KOPT-K1 (cell line): ENCODE data around the gene CALHM2.

ENCODE experiments used
- H3K27ac ChIP-seq: fragments of 200-600 bp; sonication (generic); 2 replicates; pipeline ENCODE4 v1.5.1; 2016; ENCODE audit warnings: antibody characterized with exemption, mild to moderate bottlenecking, low read depth, low read length; ENCODE audit not compliant: poor library complexity, severe bottlenecking
- H3K36me3 ChIP-seq: fragments of 200-600 bp; sonication (generic); 2 replicates; pipeline ENCODE4 v1.5.1; 2017; ENCODE audit warnings: antibody characterized with exemption, mild to moderate bottlenecking, low read length, moderate library complexity; ENCODE audit not compliant: insufficient read depth
- H3K9me3 ChIP-seq: fragments of 200-600 bp; sonication (generic); 2 replicates; pipeline ENCODE4 v1.5.1; 2017; ENCODE audit warnings: antibody characterized with exemption, low read length, mild to moderate bottlenecking; ENCODE audit not compliant: insufficient read depth, poor library complexity, severe bottlenecking

The CALHM2 gene

DNA sequence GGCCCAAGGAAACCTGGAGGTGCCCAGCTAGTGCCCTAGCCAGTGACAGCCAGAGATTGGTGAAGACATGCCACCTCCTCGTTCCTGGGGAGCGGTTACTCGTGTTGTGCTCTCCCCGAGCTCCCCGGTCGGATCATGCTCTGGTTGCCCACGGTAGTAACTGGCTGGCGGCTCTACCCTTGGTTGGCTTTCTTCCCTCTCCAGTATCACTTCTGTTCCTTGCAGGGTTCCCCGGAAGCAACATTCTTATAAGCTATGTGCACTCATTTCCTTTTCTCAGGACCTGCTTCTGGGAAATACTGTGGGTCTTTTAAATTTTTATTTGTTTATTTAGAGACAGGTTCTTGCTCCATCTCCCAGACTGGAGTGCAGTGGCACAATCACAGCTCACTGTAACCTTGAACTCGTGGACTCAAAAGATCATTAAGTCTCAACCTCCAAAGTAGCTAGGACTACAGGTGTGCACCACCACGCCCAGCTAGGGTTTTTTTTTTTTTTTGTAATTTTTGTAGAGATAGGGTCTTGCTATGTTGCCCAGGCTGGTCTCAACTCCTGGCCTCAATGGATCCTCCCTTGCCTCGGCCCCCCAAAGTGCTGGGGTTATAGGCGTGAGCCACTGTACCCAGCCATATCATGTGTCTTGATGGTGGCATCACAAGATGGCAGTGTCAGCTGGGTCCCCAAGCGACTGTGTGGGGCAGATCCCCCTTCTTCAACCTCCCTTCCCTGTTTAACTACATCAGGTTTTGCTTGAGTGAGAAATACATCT is 13.4 kb upstream of the CALHM2 start:
- Histone ChIP-seq H3K36me3 (no peaks in the 10 kb centered on the region), H3K27ac (no peak overlapping the region), H3K9me3 (no peaks in the 10 kb centered on the region)

DNA sequence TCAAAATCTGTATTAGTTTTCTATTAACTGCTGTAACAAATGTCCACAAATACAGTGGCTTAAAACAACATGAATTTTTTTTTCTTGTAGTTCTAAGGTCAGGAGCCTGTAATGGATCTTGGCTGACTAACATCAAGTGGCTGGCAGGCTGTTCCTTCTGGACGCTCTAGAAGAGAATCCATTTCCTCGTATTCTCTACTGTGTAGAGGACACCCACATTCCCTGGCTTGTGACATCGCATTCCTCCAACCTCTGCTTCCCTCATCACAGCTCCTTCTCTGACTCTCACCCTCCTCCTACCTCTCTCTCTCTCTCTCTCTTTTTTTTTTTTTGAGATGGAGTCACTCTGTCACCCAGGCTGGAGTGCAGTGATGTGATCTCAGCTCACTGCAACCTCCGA is 11.3 kb upstream of the CALHM2 start:
- Histone ChIP-seq H3K36me3 (no peaks in the 10 kb centered on the region), H3K27ac (no peak overlapping the region), H3K9me3 (no peaks in the 10 kb centered on the region)

DNA sequence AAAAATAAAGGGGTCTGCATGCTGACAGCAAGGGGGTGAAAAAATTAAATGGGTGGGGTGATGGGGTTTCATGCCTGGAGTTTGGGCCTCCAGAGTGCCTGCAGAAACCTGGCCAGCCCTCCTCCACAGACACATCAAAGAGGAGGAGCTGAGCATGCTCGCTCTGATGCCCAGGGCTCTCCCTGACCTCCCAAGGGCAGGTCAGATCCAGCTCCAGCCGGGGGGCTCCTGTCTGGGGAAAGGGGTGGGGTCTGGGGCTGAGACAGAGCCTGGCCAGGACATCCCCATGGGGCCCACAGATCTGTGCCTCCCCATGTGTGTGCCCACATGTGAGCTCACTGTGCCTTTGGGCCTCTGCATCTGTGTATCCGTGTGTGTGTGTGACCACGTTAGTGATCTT is 7.4 kb upstream of the CALHM2 start:
- H3K27ac ChIP-seq: peak overlapping the region; percentile 41

DNA sequence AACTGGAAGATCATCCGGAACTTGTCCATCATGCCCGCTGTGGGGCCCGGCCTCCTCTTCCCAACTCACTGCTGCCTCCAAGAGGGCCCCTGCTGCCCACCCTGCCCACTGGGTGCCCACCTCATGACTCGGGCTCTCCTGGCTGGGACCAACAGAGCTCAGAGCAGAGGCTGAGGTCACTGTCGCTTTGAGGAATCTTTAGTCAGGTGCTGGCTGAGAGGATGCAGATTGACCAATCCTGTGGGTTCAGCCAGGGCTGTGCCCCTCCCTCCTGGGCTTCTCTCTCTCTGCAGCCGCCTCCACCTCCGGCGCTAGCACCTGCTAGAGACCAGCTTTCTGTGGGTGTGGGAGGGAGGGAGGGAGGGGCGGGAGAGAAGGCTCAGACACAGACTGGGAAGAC is 6.5 kb upstream of the CALHM2 start, which contains the start of gene CALHM1:
Gene CALHM1 (minus strand): TSS at position 181 of the 400 bp plus-strand sequence. CDS start 149 bp downstream, at position 32.
- no peaks in the 10 kb centered on the region for H3K36me3 ChIP-seq
- H3K27ac ChIP-seq: peak within 1 kb of the TSS; percentile 41
- no peaks in the 10 kb centered on the region for H3K9me3 ChIP-seq

More for the DNA sequence above, 7.4 kb upstream of the CALHM2 start:
- H3K36me3 ChIP-seq: no peaks in the 10 kb centered on the region
- H3K9me3 ChIP-seq: no peaks in the 10 kb centered on the region

DNA sequence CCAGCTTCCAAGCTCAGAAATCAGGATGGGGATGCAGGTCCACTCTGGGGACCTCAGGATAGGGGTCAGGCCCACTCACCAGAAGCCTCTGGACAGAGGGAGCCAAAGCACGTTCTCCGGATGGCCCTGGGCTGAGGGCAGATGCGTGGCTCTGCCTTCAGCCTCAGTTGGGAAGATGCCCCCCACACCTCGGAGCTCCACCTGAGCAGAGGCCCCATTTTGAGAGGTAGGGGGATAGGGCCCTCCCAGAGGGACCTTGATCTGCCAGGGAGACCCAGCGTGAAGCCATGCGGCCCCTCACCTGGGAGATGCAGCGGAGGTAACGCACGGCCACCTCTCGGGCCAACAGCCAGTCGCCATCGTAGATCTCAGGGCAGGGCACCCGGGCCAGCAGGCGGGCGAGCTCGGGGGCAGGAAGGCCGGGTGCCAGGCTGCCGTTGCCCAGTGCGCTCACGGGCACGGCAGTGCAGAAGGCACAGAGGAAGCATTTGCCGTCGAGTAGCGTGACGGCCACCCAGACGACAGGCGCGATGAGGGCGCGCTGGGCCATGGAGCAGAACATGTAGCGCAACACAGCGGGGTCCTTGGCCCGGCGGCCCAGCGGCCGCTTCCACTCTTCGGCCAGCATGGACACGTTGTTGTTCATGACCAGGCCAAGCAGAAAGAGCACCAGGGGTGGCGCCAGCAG is 5.9 kb upstream of the CALHM2 start:
- Histone ChIP-seq H3K36me3 (no peaks in the 10 kb centered on the region), H3K9me3 (no peaks in the 10 kb centered on the region), H3K27ac (peak overlapping the region; percentile 37)

DNA sequence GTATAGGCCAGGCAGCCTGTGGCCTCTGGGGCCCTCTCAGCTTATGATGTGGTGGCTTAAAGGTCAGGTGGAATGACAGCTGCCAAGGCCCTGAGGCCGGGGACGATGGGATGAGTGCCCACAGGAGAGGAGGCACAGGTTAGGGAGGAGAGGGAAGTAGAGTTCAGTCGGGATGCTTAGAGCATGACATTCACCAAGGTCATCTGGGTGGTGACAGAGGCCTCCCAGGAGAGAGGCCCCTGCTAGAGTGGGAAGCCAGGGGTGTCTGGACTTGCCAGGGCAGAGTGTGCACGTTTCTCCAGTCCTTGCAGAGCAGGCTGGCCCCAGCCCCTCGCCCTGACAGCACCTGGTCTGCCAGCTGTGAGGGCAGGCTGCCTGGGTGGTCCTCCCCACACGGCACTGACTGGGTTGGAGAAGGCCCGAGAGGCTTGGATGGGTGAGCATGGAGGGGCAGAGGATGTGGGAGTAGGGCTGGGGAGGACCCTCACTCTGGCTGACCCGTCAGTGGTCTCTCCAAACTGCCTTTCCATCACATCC is 5.1 kb upstream of the CALHM2 start:
- peak overlapping the region; percentile 1 for H3K27ac ChIP-seq
- no peaks in the 10 kb centered on the region for H3K36me3 ChIP-seq
- no peaks in the 10 kb centered on the region for H3K9me3 ChIP-seq

DNA sequence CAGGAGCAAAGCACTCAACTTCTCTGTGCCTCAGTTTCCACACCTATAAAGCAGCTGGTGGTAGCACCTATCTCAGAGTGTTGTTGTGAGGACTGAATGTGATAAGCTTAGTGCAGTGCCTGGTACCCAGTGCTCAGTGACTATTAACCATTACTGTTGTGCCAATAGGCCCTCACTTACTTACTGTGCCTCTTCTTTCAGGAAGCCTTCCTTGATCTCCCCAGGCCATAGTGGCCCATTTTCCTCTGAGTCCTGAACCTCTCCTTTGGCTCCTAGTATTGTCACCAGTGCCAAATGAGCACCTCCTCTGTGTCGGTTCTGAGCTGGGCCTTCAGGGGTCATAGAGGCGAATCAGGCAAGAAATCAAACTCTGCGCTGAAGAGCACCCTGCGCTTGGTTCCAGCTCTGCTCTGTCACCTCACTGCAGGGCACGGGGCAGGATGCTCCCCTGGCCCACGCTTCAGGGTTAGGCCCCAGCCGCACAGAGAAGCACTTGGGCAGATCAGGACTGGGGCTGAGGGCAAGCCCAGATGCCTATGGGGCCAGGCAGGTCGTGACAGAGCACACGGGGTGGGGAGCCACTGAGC is 4.0 kb upstream of the CALHM2 start:
- H3K27ac ChIP-seq: no peak overlapping the region
- no peaks in the 10 kb centered on the region for H3K9me3 ChIP-seq
- H3K36me3 ChIP-seq: no peaks in the 10 kb centered on the region

DNA sequence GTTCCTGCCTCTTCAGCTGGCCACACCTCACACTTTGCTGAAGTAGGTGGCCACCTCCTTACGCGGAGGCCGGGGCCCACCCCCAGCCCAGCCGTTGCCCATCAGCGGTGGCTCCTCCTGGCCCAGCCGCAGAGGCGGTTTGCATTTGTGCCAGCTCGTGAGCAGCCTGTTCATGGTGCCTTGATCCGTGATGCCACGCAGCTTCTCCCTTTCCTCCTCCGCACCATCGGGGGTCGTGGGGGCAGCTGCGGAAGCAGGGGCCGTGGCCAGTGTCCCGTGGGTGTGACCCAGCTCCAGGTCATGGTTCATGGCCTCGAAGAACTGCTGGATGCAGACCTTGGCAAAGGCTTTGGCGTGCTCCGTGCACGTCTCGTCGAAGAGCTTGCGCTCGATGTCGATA is 3.1 kb upstream of the CALHM2 start:
- H3K36me3 ChIP-seq: peaks cover 2% of the 10 kb centered on the region; the same call in 1 of the 2 replicates
- H3K9me3 ChIP-seq: no peaks in the 10 kb centered on the region
- H3K27ac ChIP-seq: no peak overlapping the region

DNA sequence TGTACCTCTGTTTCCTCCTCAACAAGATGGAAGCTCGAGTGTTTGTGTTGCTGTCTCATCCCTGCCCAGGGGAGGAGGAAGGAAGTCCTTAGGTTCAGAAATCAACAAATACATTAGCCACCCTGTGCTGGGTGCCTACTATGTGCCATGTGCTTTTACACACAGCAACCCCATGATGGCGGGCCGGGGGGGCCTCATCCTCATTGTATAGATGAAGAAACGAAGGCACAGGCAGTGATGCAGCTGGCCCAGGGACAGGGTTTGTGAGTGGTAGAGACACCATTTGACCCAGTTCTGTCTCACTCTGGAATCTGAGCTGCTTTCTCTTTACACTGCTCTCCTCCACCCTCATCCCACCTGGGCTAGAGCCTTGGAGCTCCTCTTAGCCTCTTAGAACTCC is 1.9 kb upstream of the CALHM2 start:
- no peak overlapping the region for H3K27ac ChIP-seq
- H3K9me3 ChIP-seq: no peaks in the 10 kb centered on the region
- peaks cover 14% of the 10 kb centered on the region for H3K36me3 ChIP-seq

DNA sequence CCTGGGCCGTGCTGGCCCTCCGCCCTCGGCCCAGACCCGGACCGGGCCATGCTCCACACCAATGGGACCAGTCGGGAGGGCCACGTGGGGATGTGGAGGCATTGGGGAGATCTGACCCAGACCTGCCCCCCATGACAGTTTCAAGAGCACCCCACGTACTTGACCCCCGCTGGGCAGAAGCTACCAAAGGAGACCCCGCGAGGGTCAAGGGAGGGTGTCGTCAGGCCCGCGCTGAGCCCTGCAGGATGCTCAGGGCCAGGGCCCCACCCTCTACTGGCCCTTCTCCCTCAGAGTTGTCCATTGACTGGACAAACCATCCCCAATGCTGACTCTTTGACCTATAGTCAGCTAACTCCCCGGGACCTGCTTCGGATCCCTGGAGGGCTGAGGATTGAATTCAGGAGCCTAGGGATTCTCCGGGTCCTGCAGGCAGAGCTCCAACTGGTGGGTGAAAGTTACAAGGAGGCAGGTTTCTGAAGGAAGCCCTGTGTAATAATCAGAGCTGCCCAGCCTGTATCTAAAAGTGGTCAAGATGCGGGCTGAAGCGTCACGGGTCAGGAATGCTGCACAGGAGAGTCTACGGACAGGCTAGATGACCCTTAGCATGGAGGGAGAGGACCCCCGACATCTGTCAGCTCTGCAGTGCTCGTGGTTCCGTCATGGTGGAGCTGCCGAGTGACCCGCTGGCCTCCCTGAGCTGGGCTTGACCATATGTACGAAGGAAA is 498 bp upstream of the CALHM2 start:
- H3K27ac ChIP-seq: peak overlapping the region; percentile 73
- H3K36me3 ChIP-seq: peaks cover 27% of the 10 kb centered on the region
- no peaks in the 10 kb centered on the region for H3K9me3 ChIP-seq

DNA sequence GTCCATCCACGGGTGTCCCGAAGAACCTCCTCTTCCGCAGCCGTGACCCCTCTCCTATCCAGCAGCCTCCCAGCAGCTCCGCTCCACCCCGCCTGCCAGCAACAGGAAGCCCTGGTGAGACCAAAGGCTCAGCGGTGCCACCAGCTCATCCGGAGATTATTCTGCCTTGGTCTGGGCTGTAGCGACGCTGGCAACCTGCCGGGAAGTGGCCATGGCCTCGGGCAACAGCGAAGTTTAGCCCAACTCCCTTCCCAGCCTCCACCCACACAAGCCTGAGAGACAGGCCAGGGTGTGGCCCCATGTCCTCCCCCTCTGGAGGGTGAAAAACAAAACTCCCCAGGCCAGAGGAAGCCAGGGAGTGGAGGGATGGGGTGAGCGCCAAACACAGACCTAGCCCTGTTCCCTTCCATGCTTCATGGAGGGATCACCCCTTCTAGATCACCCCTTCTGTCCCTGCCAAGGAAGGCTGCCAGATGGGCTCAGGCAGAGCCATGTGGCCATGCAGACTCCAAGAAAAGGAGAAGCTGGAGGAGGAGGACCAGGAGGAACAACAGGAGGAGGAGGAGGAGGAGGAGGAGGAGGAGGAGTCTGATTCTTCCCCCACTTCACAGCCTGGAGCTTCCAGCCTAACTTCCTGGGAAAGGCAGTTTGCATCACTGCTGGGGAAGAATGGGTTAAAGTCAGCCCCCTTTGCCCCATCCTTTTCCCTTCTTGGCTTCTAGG is 918 bp downstream of the CALHM2 start:
- Histone ChIP-seq H3K27ac (peak overlapping the region; percentile 73), H3K36me3 (peaks cover 41% of the 10 kb centered on the region), H3K9me3 (no peaks in the 10 kb centered on the region)

DNA sequence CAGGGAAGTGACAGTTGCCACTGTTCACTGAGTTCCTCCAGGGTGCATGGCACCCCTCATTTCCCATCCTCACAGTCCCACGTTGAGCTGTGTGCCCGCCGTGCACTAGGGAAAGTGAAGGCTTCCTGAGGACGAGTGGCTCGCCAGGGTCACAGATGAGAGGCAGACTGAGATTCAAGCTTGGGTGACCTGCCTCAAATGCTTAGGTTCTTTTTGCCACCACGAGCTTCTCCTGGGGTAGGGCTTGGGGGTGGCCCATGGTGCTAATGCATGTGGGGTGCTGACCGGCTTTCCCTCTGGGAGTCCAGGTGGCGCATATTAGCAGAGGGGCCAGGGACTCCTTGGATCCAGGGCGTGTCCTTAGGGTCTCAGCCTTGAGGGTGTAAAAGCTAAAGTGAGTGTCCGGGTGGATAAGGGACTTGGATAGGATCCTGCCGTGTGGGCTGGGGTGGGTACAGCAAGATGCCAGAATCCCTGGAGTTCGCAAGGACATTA is 1.9 kb downstream of the CALHM2 start:
- H3K36me3 ChIP-seq: peaks cover 51% of the 10 kb centered on the region
- H3K27ac ChIP-seq: peak overlapping the region; percentile 73
- no peaks in the 10 kb centered on the region for H3K9me3 ChIP-seq

DNA sequence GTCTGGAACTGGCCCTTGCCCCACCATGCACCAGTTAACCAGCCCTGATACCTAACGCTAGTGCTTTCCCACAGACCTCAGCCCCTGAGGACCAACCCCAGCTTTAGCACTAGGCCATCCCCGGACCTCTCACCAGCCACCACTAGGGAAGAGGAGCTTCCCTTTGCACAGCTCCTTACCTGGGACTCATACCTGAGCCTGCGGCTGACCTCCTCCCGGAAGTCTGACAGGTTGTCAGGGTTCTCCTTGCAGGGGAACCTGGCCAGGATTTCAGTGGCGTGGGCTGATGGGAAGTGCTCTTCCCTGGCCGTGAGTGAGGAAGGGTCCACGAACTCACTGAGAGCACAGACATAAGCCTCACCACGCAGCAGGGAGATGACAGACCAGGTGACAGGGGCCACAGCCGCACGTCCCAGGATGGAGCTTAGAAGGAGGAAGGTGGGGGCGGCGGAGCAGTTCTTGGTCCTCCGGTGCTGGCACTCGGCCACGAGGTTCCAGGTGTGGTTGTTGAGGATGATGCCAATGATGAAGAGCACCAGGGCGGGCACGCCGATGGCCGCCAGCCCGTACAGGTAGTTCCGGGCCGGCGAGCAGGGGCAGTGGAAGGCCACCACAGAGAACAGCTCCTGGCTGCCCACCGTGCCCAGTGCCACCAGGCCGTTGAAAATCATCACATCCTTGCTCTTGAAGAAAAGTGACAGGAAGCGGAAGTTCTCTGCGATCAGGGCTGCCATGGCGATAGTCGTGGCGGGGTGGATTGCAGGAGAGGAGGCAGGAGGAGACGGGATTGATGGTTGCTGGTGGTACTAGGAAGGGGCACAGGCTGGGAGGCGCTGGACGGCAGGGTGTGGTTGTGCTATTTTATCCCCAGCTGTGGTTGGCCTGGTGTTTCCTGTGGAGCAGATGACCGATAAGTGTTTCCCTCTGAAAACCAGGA is 2.7 kb downstream of the CALHM2 start:
- Histone ChIP-seq H3K36me3 (peaks cover 59% of the 10 kb centered on the region), H3K27ac (no peak overlapping the region), H3K9me3 (no peaks in the 10 kb centered on the region)
